Vagina (tissue), 2 donors: ENCODE results near the gene ITPK1.
"Not testable (repeated sequence)": the region's sequence is repeated elsewhere in the genome, so short reads cannot be mapped to it uniquely, and the experiment has no call there.

Experiments used
- POLR2AphosphoS5 ChIP-seq, 2 donors: sonication (generic); formaldehyde crosslinking; IDR thresholded peaks; one replicate each; pipeline ENCODE4 v1.9.0; 2017; ENCODE audit warnings: antibody characterized with exemption in 2 of 2, mild to moderate bottlenecking in 2 of 2, low read depth in 1 of 2; ENCODE audit not compliant: insufficient read depth in 1 of 2
- TF ChIP-seq, protein P1 (sequence below), 3 experiments: fragments of 450-650 bp in 2 of 3; fragments of 200-600 bp in 1 of 3; sonication (generic) in 1 of 3; IDR thresholded peaks; one replicate each; pipeline ENCODE4 v1.5.1; 2017 to 2019; ENCODE audit warnings: antibody characterized with exemption in 3 of 3, mild to moderate bottlenecking in 2 of 3, moderate library complexity in 2 of 3

DNA sequence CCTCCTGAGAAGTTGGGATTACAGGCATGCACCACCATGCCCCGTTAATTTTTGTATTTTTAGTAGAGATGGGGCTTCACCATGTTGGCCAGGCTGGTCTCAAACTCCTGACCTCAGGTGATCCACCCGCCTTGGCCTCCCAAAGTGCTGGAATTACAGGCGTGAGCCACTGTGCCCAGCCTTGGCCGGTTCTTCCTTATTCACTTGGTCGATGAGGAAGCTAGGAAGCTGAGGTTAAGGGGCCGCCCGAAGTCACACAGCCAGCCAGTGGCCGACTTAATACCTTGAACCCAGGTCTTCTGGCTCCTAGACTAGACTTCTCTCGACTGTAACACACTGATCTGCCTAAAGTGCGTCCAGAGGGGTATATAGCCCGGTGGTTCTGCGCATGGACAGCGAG, 20.8 kb upstream of the ITPK1 start:
- TF ChIP-seq, protein P1, sequence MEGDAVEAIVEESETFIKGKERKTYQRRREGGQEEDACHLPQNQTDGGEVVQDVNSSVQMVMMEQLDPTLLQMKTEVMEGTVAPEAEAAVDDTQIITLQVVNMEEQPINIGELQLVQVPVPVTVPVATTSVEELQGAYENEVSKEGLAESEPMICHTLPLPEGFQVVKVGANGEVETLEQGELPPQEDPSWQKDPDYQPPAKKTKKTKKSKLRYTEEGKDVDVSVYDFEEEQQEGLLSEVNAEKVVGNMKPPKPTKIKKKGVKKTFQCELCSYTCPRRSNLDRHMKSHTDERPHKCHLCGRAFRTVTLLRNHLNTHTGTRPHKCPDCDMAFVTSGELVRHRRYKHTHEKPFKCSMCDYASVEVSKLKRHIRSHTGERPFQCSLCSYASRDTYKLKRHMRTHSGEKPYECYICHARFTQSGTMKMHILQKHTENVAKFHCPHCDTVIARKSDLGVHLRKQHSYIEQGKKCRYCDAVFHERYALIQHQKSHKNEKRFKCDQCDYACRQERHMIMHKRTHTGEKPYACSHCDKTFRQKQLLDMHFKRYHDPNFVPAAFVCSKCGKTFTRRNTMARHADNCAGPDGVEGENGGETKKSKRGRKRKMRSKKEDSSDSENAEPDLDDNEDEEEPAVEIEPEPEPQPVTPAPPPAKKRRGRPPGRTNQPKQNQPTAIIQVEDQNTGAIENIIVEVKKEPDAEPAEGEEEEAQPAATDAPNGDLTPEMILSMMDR (IDR thresholded peaks at IDR 0.05), result not testable (repeated sequence)
- TF ChIP-seq POLR2AphosphoS5 (IDR thresholded peaks at IDR 0.05; ENCODE audit: insufficient read depth in 1 of 2, low read depth in 1 of 2), result not testable (repeated sequence)
